ENCODE measurements around the gene MCU. TPM values are rescaled to one million over a fixed set of nuclear protein-coding genes. Genes with fewer than 3 reads are reported as not detected.

The MCU gene
- polyA plus RNA-seq, 1 of the 3 experiments (the other 2 are of a cell fraction), result 20.6 TPM

- Histone ChIP-seq H3K4me2 (no peak overlapping the region), H3K9me3 (no peaks in the 10 kb centered on the region), H3K4me1 (ENCODE audit: control insufficient read depth in 1 of 2, insufficient read depth in 2 of 2, low read depth in 1 of 2, low read length in 1 of 2) (no peaks in the 10 kb centered on the region), H3K9ac (no peak overlapping the region), H3K79me2 (ENCODE audit: insufficient read depth) (no peaks in the 10 kb centered on the region), H3F3A (replicated peaks; ENCODE audit: insufficient read depth) (no peaks in the 10 kb centered on the region), H3K4me3 (ENCODE audit: low read depth in 2 of 2, low read length in 1 of 2) (no peak overlapping the region), H3K27ac (ENCODE audit: low read depth in 2 of 2, low read length in 1 of 2) (no peak overlapping the region), H4K20me1 (ENCODE audit: insufficient read depth) (no peaks in the 10 kb centered on the region), H3K36me3 (replicated peaks in 1 of 2; ENCODE audit: control insufficient read depth in 1 of 2, insufficient read depth in 2 of 2, low read length in 1 of 2) (no peaks in the 10 kb centered on the region), H3K9me2 (no peaks in the 10 kb centered on the region), H2AFZ (ENCODE audit: low read depth) (no peak overlapping the region), H3K27me3 (ENCODE audit: insufficient read depth) (no peaks in the 10 kb centered on the region)
- ChIA-PET POLR2A (interaction anchor here (0.7 kb wide), 1 partner anchor 22 kb away, joined by 5 read pairs; no protein-coding TSS in a partner anchor), CTCF (no interaction called here)
- no peak for TF ChIP-seq EZH2phosphoT487 (IDR thresholded peaks at IDR 0.05; ENCODE audit: borderline replicate concordance, low read depth)
- TF ChIP-seq FOXJ3 (CRISPR knock-in tag; IDR thresholded peaks at IDR 0.05), result no peak
- no peak for TF ChIP-seq RXRA (IDR thresholded peaks at IDR 0.05; ENCODE audit: borderline replicate concordance, low read depth)
- TF ChIP-seq TCF12 (IDR thresholded peaks at IDR 0.05), result no peak
- no peak for TF ChIP-seq TAF1 (IDR thresholded peaks at IDR 0.05; ENCODE audit: borderline replicate concordance, low read depth, low read length)
- TF ChIP-seq JUND (IDR thresholded peaks at IDR 0.05), result no peak
- TF ChIP-seq MXI1 (IDR thresholded peaks at IDR 0.05; ENCODE audit: low read depth, low read length), result no peak
- TF ChIP-seq USF2 (IDR thresholded peaks at IDR 0.05; ENCODE audit: borderline replicate concordance, low read depth, low read length), result no peak
- WGBS (ENCODE audit: low lambda C conversion rate), result 80% methylated on average over 13 of the region's 13 CpGs
- DNase-seq, result no peak
Measured at GRCh38 chr10:72924351-72924750, 232.4 kb downstream of the MCU start.

GRCh38 chr10:72925951-72926465 is 234.1 kb downstream of the MCU start:
- H3K4me1 ChIP-seq (ENCODE audit: control insufficient read depth in 1 of 2, insufficient read depth in 2 of 2, low read depth in 1 of 2, low read length in 1 of 2), result no peaks in the 10 kb centered on the region
- H2AFZ ChIP-seq (ENCODE audit: low read depth), result no peak overlapping the region
- H3K4me2 ChIP-seq, result no peak overlapping the region
- DNase-seq, result no peak
- H3K9me3 ChIP-seq, result no peaks in the 10 kb centered on the region
- ChIA-PET CTCF (no interaction called here), POLR2A (no interaction called here)
- no peak for TF ChIP-seq NRF1 (IDR thresholded peaks at IDR 0.05; ENCODE audit: low read depth, low read length)
- no peak for TF ChIP-seq GABPA (IDR thresholded peaks at IDR 0.05; ENCODE audit: low read depth)
- TF ChIP-seq ZBTB33 (IDR thresholded peaks at IDR 0.05; ENCODE audit: borderline replicate concordance, low read depth), result no peak
- no peak for TF ChIP-seq GATA2 (CRISPR knock-in tag; IDR thresholded peaks at IDR 0.05)
- no peak for TF ChIP-seq FOXJ3 (CRISPR knock-in tag; IDR thresholded peaks at IDR 0.05)
- no peak for TF ChIP-seq YY1 (IDR thresholded peaks at IDR 0.05; ENCODE audit: low read depth)
- 67% methylated on average over 3 of the region's 3 CpGs for WGBS (ENCODE audit: low lambda C conversion rate)
- H3K4me3 ChIP-seq (ENCODE audit: low read depth in 2 of 2, low read length in 1 of 2), result no peak overlapping the region
- no peaks in the 10 kb centered on the region for H3K36me3 ChIP-seq (replicated peaks in 1 of 2; ENCODE audit: control insufficient read depth in 1 of 2, insufficient read depth in 2 of 2, low read length in 1 of 2)
- no peaks in the 10 kb centered on the region for H4K20me1 ChIP-seq (ENCODE audit: insufficient read depth)
- H3K9ac ChIP-seq, result no peak overlapping the region
- no peaks in the 10 kb centered on the region for H3K79me2 ChIP-seq (ENCODE audit: insufficient read depth)
- no peaks in the 10 kb centered on the region for H3F3A ChIP-seq (replicated peaks; ENCODE audit: insufficient read depth)
- no peaks in the 10 kb centered on the region for H3K9me2 ChIP-seq
- H3K27ac ChIP-seq (ENCODE audit: low read depth in 2 of 2, low read length in 1 of 2), result no peak overlapping the region
- no peaks in the 10 kb centered on the region for H3K27me3 ChIP-seq (ENCODE audit: insufficient read depth)

Measured in SK-N-SH (cell line).